Measurements from ENCODE around the gene GRAP2.

DNA sequence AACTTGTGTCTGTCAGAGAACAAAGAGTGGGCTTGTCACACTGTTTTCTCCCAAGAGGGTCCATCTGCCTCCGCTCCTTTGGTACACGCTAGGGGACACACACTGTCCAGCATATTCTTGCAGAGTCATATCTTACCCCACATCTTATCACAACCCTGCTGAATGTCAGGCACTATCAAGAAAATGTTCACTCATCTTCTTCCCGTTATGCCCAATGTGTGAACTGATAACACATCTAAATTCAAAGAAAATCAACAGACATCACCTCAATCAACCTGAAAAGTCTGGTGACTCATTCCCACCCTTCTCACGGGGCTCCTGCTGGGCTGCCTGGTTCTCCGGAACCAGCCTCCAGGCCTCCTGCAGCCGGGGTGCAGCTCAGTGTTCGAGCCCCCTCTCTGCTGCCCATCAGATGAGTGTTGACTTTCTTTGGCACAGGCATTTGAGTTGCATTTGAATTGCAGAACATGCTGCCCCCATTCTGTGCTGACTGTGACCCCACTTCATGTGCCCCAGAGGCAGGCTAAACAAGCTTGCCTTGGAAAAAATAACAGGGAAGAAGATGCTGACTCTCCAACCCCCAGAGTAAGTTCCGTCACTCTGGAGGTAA, 19.4 kb downstream of the GRAP2 start:
- no peak for TF ChIP-seq NFKB2 (CRISPR knock-in tag; IDR thresholded peaks at IDR 0.05; ENCODE audit: borderline replicate concordance)
- TF ChIP-seq, protein P1, sequence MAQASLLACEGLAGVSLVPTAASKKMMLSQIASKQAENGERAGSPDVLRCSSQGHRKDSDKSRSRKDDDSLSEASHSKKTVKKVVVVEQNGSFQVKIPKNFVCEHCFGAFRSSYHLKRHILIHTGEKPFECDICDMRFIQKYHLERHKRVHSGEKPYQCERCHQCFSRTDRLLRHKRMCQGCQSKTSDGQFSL (CRISPR knock-in tag; IDR thresholded peaks at IDR 0.05), result no peak
- no peak for TF ChIP-seq ZSCAN31 (CRISPR knock-in tag; IDR thresholded peaks at IDR 0.05; ENCODE audit: low read depth)

Measured in HepG2 (cell line).